HG02840 (cell line): ENCODE results near the gene ZNF165.
"Not testable (repeated sequence)": the region's sequence is repeated elsewhere in the genome, so short reads cannot be mapped to it uniquely, and the experiment has no call there.

Experiments used
- ATAC-seq: cut with Tn5 transposase; IDR thresholded peaks from one replicate; pipeline ENCODE4 v1.9.1; 2021; ENCODE audit warnings: mild to moderate bottlenecking, moderate library complexity, moderate number of reproducible peaks; ENCODE audit not compliant: unreplicated experiment, low FRiP score

ZNF165 gene

DNA sequence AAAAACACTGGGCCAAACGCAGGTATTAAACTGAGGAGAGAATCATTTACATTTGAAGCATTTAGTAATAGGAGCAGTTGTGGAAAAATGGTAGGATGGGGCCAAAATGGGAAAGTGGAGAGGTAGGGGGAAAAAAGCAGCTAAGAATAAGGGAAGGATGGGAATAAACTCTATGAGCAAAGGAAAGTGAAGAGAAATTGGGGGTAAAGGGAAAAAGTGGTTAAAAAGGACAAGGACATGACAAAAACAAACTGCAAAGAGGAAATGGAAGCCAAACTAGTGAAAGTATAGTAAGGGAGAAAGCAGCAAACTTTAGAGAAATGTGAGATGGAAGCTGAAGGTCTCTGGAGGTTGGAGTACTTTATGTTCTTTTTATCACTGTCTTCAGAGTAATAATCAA, 37.8 kb downstream of the ZNF165 start:
- no peak for ATAC-seq

DNA sequence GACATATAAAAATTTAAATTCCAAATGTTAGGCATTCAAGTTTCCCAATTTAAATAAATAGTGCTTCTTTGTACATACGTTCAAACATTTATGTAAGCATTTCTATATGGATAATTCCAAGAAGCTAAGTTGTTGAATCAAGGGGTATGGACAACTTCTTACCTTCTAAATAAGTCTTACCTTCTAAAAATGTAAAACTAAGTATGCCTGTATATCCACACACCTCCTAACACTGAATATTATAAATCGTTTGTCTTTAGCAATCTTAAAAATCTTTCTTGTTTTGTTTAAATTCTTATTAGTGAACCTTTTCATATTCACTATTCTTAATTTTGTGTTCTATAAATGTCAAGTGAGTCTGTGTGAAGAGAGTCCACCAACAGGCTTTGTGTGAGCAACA, 41.5 kb downstream of the ZNF165 start:
- no peak for ATAC-seq

DNA sequence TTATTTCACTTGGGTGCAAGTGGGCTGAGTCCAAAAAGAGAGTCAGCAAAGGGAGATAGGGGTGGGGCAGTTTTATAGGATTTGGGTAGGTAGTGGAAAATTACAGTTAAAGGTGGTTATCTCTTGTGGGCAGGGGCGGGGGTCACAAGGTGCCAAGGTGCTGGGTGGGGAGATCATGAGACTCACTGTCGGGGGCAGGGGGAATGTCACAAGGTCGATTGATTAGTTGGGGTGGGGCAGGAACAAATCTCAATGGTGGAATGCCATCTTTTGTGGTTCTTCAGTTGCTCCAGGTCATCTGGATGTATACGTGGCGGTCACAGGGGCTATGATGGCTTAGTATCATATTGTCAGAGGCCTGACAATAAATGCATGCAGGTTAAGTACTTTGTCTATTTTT, 41.9 kb downstream of the ZNF165 start:
- ATAC-seq = not testable (repeated sequence)

DNA sequence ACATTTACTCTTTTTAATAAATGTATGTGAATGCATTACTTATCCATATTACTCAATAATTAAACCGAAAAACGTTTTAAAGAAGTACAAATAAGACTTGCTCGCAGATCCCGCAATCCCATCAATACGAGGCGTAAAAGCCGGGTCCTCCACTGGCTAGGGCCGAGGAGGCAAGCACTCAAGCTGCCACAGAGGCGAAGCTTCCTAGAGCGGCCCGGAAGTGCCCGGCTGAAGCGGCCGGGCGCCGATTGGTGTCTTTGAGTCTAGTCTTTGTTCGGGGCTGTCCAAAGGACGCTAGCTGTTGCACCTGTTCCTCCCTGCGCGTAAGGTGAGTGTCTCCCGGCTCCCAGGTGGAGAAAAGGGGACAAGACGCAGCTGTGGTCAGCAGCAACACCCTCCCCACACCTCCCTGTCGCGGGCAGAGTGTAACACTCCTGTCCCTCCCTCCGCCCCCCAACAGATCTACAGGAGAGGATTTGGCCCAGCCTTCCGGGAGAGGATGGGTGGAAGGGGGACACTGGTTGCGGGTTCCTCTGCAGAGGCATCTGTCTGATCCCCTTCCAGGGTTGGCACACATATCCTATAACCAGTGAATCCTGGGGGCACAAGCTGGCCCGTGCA, 44.1 kb downstream of the ZNF165 start, which contains the start of gene ZSCAN16:
Gene ZSCAN16 (plus strand): TSS at position 260 of the 621 bp plus-strand sequence. CDS start 835 bp downstream, outside the sequence.
- peak; percentile 97 for ATAC-seq

DNA sequence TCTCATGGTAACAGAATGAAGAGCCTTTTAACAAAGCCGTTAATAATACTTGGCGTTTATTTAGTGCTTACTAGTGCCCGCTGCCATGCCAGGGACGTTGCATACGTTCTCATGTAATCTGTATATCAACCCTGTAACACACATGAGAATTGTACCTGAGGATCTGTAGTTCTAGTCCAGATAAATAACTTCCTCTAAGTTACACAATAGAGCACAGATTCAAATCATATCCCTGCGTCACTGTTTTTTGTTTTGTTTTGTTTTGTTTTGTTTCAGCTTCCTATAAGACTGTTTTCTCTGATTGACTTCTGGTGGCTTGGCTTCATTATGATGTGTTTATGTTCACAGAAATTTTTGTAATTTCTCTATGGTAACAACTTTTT, 44.6 kb downstream of the ZNF165 start:
- no peak for ATAC-seq

DNA sequence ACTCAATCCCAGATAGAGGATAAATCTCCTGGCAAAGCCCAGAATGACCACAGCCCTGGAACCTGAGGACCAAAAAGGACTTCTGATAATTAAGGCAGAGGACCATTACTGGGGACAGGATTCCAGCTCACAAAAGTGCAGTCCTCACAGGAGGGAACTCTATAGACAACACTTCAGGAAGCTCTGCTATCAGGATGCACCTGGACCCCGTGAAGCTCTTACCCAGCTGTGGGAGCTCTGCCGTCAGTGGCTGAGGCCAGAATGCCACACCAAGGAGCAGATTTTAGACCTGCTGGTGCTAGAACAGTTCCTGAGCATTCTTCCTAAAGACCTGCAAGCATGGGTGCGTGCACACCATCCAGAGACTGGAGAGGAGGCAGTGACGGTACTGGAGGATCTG, 45.0 kb downstream of the ZNF165 start:
- ATAC-seq = no peak

DNA sequence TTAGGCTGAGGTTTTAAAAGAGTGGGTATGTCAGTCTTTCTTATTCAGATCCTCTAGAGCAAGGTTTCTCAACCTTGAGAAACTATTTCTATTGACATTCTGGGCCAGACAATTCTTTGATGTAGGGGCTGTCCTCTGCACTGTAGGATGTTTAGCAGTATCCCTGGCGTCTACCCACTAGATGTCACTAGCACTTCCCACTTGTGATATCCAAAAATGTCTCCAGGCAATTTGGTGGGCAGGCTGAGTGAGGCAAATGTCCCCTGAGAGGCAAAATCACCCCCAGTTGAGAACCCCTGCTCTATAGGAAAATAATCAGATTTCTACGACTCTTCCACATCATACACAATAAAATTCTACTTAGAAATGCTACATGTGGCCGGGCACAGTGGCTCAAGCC, 53.6 kb downstream of the ZNF165 start:
- ATAC-seq = no peak

DNA sequence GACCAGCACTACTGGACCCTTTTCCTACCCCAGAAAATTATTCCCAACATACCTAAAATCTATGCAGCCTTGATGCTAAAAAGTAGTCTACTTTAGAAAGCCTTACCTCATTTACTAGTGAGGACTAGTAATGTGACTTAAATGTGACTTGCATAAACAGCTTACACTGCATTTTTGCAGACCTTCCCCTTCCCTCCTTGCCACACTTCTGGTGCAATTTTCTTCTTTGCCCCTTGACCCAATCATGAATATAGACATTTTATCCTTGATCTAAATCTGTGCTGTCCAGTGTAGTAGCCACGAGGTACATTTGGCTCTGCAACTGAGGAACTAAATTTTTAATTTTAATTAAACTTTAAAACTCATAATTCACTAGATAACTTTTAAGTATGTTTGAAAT, 54.3 kb downstream of the ZNF165 start:
- no peak for ATAC-seq

DNA sequence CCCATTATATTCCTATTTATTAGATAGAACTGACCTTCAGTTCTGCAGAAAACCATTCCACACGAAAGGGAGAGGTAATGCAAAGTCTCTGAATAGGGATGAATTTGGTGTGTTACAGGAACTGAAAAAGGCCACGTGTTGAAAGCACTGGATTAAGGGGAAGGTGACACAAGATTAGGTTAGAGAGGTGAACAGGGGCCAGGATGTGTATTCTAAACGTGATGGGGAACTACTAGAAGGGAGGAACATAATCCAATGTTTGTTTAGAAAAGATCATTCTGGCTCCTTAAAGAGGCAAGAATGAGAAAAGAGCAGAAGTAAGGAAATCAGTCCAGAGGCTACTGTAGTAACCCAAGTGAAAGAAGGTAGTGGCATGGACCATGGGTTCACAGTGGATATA, 55.0 kb downstream of the ZNF165 start:
- ATAC-seq = no peak

DNA sequence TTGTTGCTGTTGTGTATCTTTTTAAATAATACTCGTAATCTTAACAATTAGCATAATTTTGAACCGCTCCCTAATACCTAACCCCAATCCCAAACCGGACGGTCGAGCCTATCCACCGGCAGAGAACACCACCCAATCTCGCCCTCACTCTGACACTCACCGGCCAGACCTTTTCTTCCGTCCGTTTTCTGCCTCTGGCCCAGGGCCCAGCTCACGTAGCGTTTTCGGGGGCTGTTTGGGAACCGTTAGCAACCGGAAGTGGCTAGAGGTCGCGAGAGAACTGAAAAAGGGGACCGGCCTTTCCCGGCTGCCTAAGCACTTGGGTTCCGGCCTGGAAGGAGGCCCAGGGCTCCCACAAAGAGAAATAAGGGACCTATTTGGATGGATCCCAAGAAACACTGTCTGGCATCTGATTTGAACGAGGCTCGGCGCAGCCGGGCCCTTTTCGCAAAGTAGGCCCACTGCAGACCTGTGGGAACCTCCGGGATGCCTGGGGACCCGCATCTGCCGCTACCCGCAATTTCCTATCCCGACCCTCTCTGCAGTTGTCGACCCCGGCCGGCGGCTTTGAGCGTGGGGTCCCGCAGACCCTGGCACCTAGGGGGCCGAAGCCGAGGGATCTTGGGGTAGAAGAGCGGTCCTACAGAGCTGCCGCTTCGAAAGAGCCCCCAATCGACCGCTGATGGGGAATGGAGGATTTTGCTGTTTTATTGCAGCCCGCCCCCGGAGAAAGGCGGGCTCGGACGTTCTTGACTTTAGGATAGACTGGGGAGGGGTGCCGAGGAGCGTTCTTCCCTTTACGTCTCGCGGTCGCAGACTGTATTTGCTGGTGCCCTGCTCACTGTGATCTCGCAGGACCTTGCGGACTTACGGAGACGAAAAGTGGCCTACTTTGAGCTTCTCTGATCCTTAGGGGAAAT, 56.5 kb downstream of the ZNF165 start:
- no peak for ATAC-seq

DNA sequence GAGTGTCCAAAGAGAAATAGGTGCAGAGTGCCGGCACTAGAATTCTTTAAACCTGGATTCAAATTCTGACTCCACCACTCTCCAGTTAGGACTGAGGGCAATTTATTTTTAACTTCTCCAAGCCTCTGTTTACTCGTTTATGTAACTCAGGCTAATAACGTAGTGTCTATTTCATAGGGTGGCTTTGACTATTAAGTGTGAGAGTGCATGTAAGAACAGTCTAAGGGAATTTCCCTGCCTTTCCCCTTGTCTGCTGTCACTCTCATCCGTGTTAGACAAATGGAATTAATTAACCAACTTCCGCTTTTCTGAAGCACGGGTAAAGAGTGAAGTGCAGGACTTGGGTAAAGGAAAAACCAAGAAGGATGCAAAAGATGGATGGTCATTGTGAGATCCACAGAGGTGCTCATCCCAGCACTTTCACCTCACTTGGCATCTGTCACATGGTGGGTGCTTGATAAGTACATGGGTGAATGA, 57.2 kb downstream of the ZNF165 start:
- ATAC-seq = no peak
